HG02798 (cell line): Measurements from ENCODE around the gene TP53AIP1.

ENCODE experiments used
- ATAC-seq: cut with Tn5 transposase; IDR thresholded peaks from one replicate; pipeline ENCODE4 v1.9.1; 2021; ENCODE audit warnings: mild to moderate bottlenecking; ENCODE audit not compliant: unreplicated experiment, poor library complexity

The TP53AIP1 gene

GRCh38 chr11:128892866-128893565 is 49.7 kb downstream of the TP53AIP1 start:
- no peak for ATAC-seq

GRCh38 chr11:128891913-128892398 is 50.7 kb downstream of the TP53AIP1 start:
- ATAC-seq: no peak

GRCh38 chr11:128890543-128891368 is 51.9 kb downstream of the TP53AIP1 start, which contains the start of gene KCNJ5:
KCNJ5 (plus strand) TSS chr11:128891356; CDS start chr11:128911274, 19,918 bp downstream.
- ATAC-seq: no peak

- ATAC-seq: no peak
Measured at GRCh38 chr11:128890216-128890542, 52.5 kb downstream of the TP53AIP1 start.

- ATAC-seq: no peak
Measured at GRCh38 chr11:128889657-128890213, 52.9 kb downstream of the TP53AIP1 start.

GRCh38 chr11:128888034-128888985 is 54.4 kb downstream of the TP53AIP1 start:
- no peak for ATAC-seq

GRCh38 chr11:128886406-128887124 is 56.1 kb downstream of the TP53AIP1 start:
- ATAC-seq: no peak
